GM12892 (cell line): ENCODE data around the gene PYHIN1.

Experiments
- POLR2A ChIP-seq: IDR thresholded peaks from 2 replicates; pipeline ENCODE4 v1.6.1; 2011; ENCODE audit warnings: low read depth, low read length, control low read depth
- POLR2AphosphoS5 ChIP-seq: IDR thresholded peaks from 2 replicates; pipeline ENCODE4 v1.6.1; 2011; ENCODE audit warnings: low read depth, low read length, control low read depth
- TAF1 ChIP-seq: IDR thresholded peaks from 2 replicates; pipeline ENCODE4 v1.6.1; 2011; ENCODE audit warnings: low read depth, mild to moderate bottlenecking, control low read depth, low read length, borderline replicate concordance

DNA sequence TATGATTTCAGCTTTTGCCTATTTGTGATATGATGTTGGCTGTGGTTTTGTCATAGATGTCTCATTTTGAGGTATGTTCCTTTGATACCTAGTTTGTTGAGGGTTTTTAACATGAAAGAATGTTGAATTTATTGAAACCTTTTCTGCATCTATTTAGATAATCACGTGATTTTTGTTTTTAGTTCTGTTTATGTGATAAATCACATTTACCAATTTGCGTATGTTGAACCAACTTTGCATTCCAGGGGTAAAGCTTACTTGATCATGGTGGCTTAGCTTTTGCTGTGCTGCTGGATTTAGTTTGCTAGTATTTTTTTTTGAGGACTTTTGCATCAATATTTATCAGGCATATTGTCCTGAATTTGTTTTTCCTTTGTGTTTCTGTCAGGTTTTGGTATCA lies 51.9 kb downstream of the PYHIN1 start:
- TF ChIP-seq POLR2A: no peak
- no peak for TF ChIP-seq POLR2AphosphoS5
- no peak for TF ChIP-seq TAF1
